ENCODE results near the gene LPAR2. TPM values are rescaled to one million over a fixed set of nuclear protein-coding genes. Genes with fewer than 3 reads are reported as not detected.

The LPAR2 gene
- total RNA-seq, 1 donor from 2014 or later: 23.5 TPM

GRCh38 chr19:19595171-19595701, 32.8 kb downstream of the LPAR2 start:
- ATAC-seq: peak; percentile 79
- intact Hi-C loops (cut with DNase I): no loop called here
- Histone ChIP-seq H3K27ac (peak overlapping the region; percentile 55), H3K36me3 (no peaks in the 10 kb centered on the region), H3K9me3 (no peaks in the 10 kb centered on the region), H3K4me1 (peaks cover 36% of the 10 kb centered on the region), H3K27me3 (no peaks in the 10 kb centered on the region), H3K4me3 (no peak overlapping the region)
- peak; percentile 71 for DNase-seq
- TF ChIP-seq CTCF (IDR thresholded peaks at IDR 0.05): no peak

GRCh38 chr19:19594381-19594780, 33.6 kb downstream of the LPAR2 start:
- intact Hi-C loops (cut with DNase I): no loop called here
- peaks cover 36% of the 10 kb centered on the region for H3K4me1 ChIP-seq
- no peak for ATAC-seq
- no peaks in the 10 kb centered on the region for H3K27me3 ChIP-seq
- H3K9me3 ChIP-seq: no peaks in the 10 kb centered on the region
- H3K36me3 ChIP-seq: no peaks in the 10 kb centered on the region
- DNase-seq: no peak
- no peak for TF ChIP-seq CTCF (IDR thresholded peaks at IDR 0.05)
- H3K27ac ChIP-seq: peak overlapping the region; percentile 55
- H3K4me3 ChIP-seq: no peak overlapping the region

- no peak overlapping the region for H3K27ac ChIP-seq
- DNase-seq (no peak), ATAC-seq (no peak)
- H3K9me3 ChIP-seq: no peaks in the 10 kb centered on the region
- peaks cover 36% of the 10 kb centered on the region for H3K4me1 ChIP-seq
- intact Hi-C loops (cut with DNase I): no loop called here
- TF ChIP-seq CTCF (IDR thresholded peaks at IDR 0.05): no peak
- H3K36me3 ChIP-seq: no peaks in the 10 kb centered on the region
- H3K27me3 ChIP-seq: no peaks in the 10 kb centered on the region
- H3K4me3 ChIP-seq: no peak overlapping the region
Measured at GRCh38 chr19:19592690-19593089, 35.3 kb downstream of the LPAR2 start.

DNA sequence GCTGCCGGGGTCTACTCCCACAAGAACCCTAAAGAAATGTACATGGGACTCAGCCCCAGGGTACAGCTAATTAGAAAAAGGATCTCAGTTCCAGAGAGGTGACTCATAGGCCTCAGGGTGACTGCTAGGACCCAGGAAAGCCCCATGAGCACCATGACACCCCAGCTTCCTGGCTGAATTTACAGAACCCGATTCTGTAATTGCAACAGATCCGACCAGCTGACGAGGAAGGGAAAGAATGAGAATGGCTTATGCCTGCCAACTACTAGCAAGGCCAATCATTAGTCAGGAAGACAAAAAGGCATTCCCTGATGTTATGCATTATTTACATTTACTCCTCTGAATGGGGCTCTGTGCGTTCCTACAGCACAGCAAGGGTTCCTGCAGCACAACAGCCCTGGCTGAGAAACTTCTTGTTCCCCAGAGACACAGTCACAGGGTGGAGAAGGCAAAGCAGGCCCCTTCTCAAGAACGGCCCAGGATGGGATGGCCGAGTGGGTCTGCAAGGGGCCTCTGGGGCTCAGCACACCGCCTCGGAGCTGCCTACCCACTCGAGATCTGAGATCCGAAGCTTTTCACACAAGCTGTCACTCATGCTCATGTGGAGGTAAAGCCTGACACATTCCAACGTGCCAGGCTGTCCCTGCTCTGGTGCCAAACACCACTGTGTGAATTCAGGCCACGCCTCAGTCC, 36.7 kb downstream of the LPAR2 start:
- no peak for TF ChIP-seq CTCF (IDR thresholded peaks at IDR 0.05)
- Histone ChIP-seq H3K36me3 (no peaks in the 10 kb centered on the region), H3K27me3 (no peaks in the 10 kb centered on the region), H3K9me3 (no peaks in the 10 kb centered on the region), H3K4me3 (no peak overlapping the region), H3K4me1 (peaks cover 34% of the 10 kb centered on the region), H3K27ac (peak overlapping the region; percentile 59)
- ATAC-seq: peak; percentile 73
- DNase-seq: no peak
- intact Hi-C loops (cut with DNase I): no loop called here

GRCh38 chr19:19588546-19588945, 39.5 kb downstream of the LPAR2 start:
- Histone ChIP-seq H3K27ac (no peak overlapping the region), H3K36me3 (no peaks in the 10 kb centered on the region), H3K4me3 (no peak overlapping the region), H3K27me3 (no peaks in the 10 kb centered on the region), H3K9me3 (no peaks in the 10 kb centered on the region), H3K4me1 (peaks cover 15% of the 10 kb centered on the region)
- intact Hi-C loops (cut with DNase I): no loop called here
- no peak for DNase-seq
- TF ChIP-seq CTCF (IDR thresholded peaks at IDR 0.05): no peak
- ATAC-seq: no peak
